ENCODE data around the gene AFF2.
"Not testable (repeated sequence)": the region's sequence is repeated elsewhere in the genome, so short reads cannot be mapped to it uniquely, and the experiment has no call there.

The AFF2 gene

DNA sequence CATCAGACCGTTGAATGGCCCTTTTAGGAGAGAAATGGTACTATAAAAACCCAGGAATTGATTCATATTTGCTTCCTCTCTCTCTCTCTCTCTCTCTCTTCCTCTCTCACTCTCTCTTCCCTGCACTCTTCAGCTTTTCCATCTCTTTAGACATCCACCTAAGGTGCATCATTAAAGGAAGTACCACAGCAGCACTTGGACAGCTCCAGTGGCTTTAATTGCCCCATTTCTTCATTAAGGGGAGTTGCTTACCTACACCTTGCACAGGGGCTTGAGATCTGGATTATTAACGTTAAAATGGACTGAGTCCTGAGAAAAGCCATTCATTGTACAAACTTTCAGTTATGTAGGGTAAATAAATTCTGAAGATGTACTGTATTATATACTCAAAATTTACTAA is 323.6 kb downstream of the AFF2 start:
- FAIRE-seq (no peak), DNase-seq (ENCODE audit: low spot score) (no peak)

DNA sequence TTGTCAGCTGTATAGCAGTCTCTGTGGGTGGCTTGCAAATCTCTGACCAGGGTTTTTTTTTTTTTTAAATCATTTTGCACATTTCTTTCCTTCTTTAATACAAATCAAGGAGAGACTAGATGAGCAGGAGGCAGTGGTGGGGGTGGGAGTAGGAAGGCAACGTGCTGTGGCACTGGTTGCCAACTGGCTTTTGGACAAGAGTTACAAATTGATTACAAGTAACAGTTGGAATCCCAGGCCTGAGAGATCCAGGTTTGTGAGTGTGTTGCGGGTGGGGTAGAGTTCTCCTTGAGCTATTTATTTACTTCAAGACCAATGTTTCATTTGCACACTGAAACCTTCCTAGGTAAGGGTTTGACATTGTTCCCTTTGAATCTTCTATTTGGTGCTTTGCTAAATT is 325.3 kb downstream of the AFF2 start:
- DNase-seq (ENCODE audit: low spot score), result no peak
- no peak for FAIRE-seq

- FAIRE-seq (no peak), DNase-seq (ENCODE audit: low spot score) (no peak)
Measured at GRCh38 chrX:148836741-148837140, 336.3 kb downstream of the AFF2 start.

- DNase-seq (ENCODE audit: low spot score), result no peak
- FAIRE-seq, result no peak
Measured at GRCh38 chrX:148850631-148851030, 350.2 kb downstream of the AFF2 start.

DNA sequence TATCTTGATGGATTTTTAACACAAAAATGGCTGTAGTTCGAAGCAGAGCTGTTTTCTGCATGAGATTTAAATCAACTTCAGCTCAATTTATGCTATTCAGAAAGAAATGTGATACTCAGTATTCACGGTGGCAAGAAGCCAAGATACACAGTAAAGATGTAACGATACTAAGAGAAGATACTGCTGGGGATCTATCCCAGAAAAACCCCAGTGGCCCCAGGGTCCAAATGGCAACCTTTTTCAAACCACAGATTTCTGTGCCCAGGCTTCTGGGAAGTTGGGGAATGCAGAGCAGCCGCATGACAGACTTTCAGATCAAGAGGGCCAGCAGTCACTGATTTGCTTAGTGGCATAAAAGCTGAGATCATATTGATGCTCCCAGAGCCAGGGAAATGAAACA is 353.9 kb downstream of the AFF2 start:
- DNase-seq (ENCODE audit: low spot score) (no peak), FAIRE-seq (no peak)

GRCh38 chrX:148856505-148856904 is 356.1 kb downstream of the AFF2 start:
- DNase-seq (ENCODE audit: low spot score), result no peak
- FAIRE-seq, result no peak

DNA sequence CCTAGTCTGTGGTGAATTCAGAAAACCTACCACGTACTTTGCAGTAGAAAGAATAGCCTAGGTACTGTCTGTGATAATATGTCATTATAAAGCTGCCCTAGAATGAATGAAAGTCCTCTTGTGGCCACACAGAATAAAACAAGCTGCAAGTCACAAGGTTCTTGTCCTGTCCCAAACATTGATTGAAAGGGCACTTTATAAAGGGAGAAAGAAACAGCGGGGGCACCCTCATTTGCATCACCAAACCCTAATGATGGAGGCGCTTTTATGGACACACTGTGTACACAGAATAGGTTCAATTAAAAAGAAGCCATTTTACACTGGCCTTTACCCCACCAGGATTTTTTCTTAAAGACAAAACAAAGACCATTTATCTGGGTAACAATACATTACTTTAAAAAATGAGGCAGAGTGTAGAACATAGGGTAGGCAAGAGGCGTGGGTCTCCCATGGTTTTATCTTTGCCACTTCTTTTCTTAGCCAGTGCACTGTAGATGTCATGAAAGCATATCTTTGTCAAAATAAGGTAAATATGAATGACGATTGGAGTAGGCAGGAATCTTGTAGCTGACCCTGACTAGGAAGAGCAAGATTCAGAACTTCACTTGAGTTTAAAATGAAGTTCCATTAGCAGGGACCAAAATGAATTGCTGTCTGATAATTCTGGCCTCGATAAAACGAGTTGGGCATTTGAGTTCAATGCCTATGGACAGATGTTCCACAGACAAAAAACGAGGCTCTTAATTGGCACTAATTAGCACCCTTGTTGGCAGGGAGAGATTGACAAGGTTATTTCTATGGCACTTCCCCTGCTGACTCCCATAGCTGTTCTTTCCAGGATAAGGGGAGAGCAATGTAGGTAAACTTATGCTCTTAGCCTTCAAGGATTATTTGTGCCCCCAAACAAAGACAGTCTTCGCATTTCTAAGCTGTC is 365.1 kb downstream of the AFF2 start:
- FAIRE-seq (no peak), DNase-seq (ENCODE audit: low spot score) (no peak)

- DNase-seq (ENCODE audit: low spot score), result no peak
- no peak for FAIRE-seq
Measured at GRCh38 chrX:148867596-148867995, 367.2 kb downstream of the AFF2 start.

DNA sequence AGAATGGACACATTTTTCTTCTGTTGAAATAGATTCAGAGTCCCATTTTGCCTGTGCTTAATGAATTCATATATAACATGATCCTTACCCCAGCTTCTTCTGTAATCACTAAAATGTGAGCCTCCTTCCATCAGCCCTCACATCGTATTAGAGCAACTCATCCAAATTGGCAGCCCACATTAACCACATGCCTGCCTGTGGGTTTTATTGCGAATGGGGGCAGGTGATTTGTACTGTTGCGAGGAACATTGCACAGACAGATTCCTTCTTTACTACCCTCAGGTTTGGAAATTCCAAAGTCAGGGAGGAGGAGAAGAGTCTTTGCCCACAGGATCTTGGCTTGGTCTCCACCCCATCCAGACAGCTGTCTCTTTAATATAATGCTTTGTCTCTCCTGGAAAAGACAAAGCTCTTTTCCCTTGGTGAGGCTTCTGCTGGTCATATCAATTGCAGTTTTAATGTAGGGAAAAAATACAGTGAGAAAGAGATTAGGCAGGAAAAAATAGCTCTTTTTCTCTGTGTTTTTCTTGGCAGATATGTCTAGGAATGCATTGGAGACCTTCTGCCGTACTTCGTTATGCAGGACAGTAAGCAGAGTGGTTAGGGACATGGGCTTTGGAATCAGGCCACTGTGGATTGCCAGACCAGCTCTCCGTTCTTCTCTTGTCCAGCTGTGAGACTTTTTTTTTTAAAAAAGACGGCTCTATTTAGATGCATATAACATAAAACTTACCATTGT is 371.2 kb downstream of the AFF2 start:
- peak; percentile 82 for DNase-seq (ENCODE audit: low spot score)
- peak; percentile 97 for FAIRE-seq

DNA sequence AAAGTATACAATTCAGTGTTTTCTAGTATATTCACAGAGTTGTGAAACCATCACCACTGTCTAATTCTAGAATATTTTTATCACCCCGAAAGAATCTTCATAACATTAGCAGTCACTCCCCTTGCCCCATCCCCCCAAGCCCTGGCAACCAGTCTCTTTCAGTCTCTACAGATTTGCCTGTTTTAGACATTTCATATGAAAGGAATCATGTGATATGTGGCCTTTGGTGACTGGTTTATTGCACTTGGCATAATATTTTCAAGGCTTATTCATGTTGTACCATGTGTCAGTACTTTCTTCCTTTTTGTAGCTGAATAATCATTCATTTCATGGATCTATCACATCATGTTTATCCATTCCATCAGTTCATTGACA is 371.7 kb downstream of the AFF2 start:
- no peak for DNase-seq (ENCODE audit: low spot score)
- FAIRE-seq, result no peak

- FAIRE-seq (peak; percentile 67), DNase-seq (ENCODE audit: low spot score) (peak; percentile 17)
Measured at GRCh38 chrX:148872881-148873280, 372.5 kb downstream of the AFF2 start.

DNA sequence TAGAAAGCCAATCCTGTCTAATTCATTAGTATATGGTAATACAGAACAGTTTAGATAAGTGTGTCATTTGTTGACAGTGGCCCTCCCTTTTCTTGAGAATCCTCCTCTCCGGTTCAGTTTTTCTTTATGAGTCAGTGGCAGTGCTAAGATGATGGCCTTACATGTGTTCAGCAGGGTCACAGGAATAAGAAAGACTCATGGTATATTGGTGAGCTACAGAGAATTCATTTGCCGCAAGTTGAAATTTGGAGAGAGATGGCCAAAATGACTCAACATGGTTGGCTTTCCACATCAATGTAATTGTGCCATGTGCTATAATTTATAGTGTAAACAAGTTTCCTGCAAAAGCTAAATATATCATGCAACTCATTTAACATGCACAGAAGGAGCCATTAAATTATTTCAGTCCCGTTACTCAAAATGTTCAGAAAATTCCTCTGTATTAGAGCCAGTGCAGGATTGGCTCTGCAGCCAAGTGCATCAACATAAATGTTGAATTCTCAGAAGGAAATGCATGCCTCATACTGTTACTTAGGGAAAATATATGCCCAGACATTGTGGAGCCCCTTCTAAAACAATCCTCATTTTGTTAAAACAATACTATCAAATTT is 374.3 kb downstream of the AFF2 start:
- FAIRE-seq (no peak), DNase-seq (ENCODE audit: low spot score) (no peak)

- DNase-seq (ENCODE audit: low spot score) (peak; percentile 80), FAIRE-seq (peak; percentile 96)
Measured at GRCh38 chrX:148878371-148878770, 378.0 kb downstream of the AFF2 start.

DNA sequence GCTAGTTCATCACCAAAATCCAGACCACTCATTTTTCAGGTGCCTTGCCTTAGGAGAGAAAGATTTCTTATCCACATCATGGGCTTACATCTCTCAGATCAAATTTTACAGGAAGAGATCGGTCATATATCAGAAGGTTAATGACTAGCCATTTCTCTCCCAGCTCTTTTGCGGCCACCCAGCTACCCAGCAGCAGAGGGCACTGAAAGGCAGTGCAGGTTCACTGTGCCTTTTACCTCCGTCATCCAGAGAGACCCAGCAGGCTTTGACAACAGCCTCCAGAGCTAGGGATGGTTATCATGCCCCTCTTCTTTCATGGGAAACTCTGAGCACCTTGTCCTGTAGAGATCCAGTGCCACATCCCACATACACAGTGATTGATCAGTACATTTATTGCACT is 384.8 kb downstream of the AFF2 start:
- no peak for FAIRE-seq
- DNase-seq (ENCODE audit: low spot score), result no peak

DNA sequence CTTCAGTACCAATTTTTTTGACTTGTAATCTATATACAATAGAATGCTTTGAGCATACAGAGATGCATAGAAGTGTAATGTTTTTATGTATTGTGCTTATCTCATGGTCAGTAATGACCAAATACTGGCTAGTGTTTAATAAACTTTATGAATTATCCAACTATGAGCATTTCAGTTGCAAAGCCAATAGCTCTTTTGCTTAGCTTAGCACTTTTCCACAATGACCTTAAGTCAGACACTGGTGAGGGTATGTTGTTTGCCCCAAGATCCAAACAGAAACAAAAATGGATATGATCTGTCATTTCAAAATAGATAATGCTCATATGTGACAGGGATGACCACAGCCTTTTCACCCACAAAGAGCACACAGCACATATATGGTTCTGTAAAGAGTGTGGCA is 393.0 kb downstream of the AFF2 start:
- FAIRE-seq (no peak), DNase-seq (ENCODE audit: low spot score) (no peak)

- DNase-seq (ENCODE audit: low spot score) (no peak), FAIRE-seq (no peak)
Measured at GRCh38 chrX:148902581-148902980, 402.2 kb downstream of the AFF2 start.

DNA sequence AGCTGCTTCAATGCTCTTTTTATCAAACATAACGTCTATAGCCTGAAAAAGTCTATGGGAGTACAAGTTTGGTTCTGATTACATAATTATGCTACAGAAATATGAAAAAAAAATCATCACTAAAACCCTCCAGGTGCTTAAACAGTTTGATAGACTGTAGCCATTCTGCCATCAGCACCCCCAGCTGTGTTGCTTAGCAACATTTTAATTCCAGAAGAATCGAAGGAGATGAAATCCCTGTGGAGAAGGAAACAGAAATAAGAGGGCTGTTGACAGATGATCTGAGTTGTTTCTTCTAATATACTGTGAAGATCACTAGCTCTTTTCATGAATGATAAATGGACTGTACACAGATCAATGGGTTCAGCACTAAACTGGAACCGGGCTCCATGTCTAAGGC is 402.8 kb downstream of the AFF2 start:
- no peak for FAIRE-seq

DNA sequence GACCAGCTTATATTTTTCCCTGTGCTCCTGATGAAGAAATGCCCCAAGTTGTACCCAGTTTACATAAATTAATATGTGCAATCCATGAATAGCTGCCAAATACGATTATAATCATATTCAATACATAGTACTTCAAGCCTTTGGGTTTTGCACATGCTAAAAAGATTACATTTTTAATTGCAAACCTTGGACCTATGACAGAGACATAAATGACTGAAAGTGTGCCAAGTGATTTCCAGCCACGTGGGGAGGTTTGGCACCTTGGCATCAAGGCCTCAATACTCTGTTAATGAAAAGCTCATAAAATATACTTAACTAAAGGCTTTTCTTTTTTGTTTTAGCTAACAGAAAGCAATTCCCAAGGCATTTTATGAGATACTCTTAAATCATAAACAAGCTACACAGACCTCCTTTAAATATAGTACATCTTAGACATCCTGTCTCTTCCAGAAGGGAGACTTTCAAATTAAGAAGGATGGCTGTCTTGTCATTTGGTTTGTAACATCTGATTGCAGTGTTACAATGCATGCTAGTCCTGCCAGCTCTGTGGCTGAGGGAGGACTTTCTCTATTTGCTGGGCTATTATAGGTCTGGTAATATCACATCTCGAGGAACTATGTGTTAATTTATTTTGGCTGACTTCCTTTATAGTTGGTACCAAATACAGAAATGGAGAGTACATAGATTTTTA is 404.1 kb downstream of the AFF2 start:
- DNase-seq (ENCODE audit: low spot score) (no peak), FAIRE-seq (no peak)

More for the DNA sequence above, 402.8 kb downstream of the AFF2 start:
- DNase-seq (ENCODE audit: low spot score), result no peak

GRCh38 chrX:148905400-148905799 is 405.0 kb downstream of the AFF2 start:
- DNase-seq (ENCODE audit: low spot score) (no peak), FAIRE-seq (no peak)

DNA sequence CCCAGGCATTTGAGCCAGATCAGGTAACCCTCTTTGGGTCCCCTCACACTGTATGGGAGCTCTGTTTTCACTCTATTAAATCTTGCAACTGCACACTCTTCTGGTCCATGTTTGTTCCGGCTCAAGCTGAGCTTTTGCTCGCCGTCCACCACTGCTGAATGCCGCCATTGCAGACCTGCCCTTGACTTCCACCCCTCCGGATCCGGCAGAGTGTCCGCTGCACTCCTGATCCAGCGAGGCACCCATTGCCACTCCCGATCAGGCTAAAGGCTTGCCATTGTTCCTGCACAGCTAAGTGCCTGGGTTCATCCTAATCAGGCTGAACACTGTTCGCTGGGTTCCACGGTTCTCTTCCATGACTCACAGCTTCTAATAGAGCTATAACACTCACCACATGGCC is 406.2 kb downstream of the AFF2 start:
- DNase-seq (ENCODE audit: low spot score); FAIRE-seq: not testable (repeated sequence)

GRCh38 chrX:148909758-148910157 is 409.3 kb downstream of the AFF2 start:
- DNase-seq (ENCODE audit: low spot score) (no peak), FAIRE-seq (no peak)

DNA sequence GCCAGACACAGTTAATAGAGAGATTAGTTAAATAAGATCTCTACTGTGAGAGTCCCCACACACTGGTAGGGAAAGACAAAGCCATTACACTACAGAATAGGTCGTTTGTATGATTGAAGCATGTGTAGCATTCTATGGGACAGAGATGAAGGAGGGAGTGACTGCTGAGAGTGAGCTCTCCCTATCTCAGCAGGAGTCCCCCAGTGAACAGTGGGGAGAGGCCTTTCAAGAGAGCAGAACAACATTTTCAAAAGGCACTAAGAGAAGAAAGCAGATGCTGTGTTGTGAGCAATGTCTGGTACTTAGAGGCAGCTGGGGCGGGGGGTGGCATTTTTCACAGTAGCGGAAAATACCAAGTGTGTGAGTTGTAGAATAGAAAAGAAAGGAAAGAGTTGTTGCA is 413.6 kb downstream of the AFF2 start:
- no peak for DNase-seq (ENCODE audit: low spot score)
- FAIRE-seq, result no peak
